ENCODE results near the gene TMEM82.

Gene TMEM82

DNA sequence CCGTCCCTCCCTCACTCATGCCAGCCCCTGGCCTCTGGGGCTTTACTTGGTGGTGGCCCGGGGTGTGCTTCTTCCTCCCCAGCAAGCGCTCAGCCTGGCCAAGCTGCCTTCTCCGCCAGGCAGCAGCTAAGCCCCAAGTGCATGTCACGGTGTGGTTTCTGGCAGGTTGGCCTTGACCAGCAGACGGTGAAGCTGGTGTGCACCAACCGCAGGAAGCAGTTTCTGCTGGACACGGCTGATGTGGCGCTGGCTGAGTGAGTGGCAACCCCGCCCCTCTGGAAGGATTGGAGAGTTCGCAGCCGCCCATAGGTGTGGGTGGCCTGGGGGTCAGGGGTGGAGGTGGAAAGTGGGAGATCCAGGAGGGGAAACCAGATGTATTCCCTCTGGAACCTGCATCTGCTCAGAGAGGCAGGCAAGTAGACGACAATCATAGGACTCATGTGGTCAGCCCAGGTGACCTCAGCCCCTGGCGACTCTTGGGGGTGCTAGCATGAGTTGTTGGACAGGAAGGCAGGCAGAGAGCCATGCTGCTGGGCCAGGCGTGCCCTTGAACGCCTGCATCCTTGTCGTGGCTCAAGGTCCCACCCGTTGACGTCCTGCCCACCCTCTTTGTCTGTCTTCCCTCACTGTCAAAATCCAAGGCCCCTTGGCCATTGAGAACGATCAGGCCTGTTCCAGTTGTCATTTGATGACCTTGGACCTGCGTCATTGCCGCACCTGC is 13.2 kb upstream of the TMEM82 start:
- no peaks in the 10 kb centered on the region for H3K36me3 ChIP-seq (replicated peaks; ENCODE audit: low read depth, low read length)
- H3K4me2 ChIP-seq (ENCODE audit: low read length), result no peak overlapping the region
- H2AFZ ChIP-seq (ENCODE audit: low read depth, low read length), result no peak overlapping the region
- no peaks in the 10 kb centered on the region for H4K20me1 ChIP-seq (ENCODE audit: insufficient read depth, low read length)
- H3K27ac ChIP-seq (ENCODE audit: low read length), result no peak overlapping the region
- TF ChIP-seq, protein P1, sequence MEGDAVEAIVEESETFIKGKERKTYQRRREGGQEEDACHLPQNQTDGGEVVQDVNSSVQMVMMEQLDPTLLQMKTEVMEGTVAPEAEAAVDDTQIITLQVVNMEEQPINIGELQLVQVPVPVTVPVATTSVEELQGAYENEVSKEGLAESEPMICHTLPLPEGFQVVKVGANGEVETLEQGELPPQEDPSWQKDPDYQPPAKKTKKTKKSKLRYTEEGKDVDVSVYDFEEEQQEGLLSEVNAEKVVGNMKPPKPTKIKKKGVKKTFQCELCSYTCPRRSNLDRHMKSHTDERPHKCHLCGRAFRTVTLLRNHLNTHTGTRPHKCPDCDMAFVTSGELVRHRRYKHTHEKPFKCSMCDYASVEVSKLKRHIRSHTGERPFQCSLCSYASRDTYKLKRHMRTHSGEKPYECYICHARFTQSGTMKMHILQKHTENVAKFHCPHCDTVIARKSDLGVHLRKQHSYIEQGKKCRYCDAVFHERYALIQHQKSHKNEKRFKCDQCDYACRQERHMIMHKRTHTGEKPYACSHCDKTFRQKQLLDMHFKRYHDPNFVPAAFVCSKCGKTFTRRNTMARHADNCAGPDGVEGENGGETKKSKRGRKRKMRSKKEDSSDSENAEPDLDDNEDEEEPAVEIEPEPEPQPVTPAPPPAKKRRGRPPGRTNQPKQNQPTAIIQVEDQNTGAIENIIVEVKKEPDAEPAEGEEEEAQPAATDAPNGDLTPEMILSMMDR (IDR thresholded peaks at IDR 0.05; ENCODE audit: low read depth, low read length), result no peak
- TF ChIP-seq EZH2phosphoT487 (IDR thresholded peaks at IDR 0.05; ENCODE audit: low read depth), result no peak
- H3K9ac ChIP-seq (ENCODE audit: low read length), result no peak overlapping the region
- H3K4me3 ChIP-seq (ENCODE audit: low read length), result no peak overlapping the region
- H3K4me1 ChIP-seq (ENCODE audit: low read length), result no peaks in the 10 kb centered on the region
- H3K27me3 ChIP-seq (ENCODE audit: low read depth, low read length), result no peaks in the 10 kb centered on the region
- H3K79me2 ChIP-seq (ENCODE audit: low read length), result no peaks in the 10 kb centered on the region
- H3K9me3 ChIP-seq (ENCODE audit: insufficient read depth, low read length), result no peaks in the 10 kb centered on the region

- Histone ChIP-seq H4K20me1 (ENCODE audit: insufficient read depth, low read length) (no peaks in the 10 kb centered on the region), H3K36me3 (replicated peaks; ENCODE audit: low read depth, low read length) (no peaks in the 10 kb centered on the region), H3K79me2 (ENCODE audit: low read length) (no peaks in the 10 kb centered on the region)
Observed at GRCh38 chr1:15730423-15730822, 11.9 kb upstream of the TMEM82 start.

DNA sequence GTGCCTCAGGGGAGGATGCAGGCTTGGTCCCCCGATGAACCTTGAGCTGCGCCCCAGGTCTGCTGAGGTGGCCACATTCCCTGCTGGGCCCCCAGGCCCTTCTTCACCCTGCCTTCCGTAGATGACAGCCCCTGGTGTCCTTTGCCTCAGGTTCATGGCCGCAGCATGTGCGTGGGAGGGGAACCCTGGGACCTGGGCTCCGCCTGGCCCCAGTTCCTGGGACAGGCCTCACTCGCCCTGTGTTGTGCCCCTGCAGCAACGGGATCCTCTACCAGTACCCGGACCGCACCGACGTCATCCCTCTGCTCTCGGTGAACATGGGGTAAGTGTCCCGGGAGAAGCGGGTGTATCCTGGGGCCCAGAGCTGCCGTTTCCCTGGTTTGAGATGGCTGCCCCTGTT is 11.4 kb upstream of the TMEM82 start:
- Histone ChIP-seq H3K27ac (ENCODE audit: low read length) (no peak overlapping the region), H3K36me3 (replicated peaks; ENCODE audit: low read depth, low read length) (no peaks in the 10 kb centered on the region), H2AFZ (ENCODE audit: low read depth, low read length) (no peak overlapping the region), H3K9ac (ENCODE audit: low read length) (no peak overlapping the region), H3K9me3 (ENCODE audit: insufficient read depth, low read length) (no peaks in the 10 kb centered on the region), H3K27me3 (ENCODE audit: low read depth, low read length) (no peaks in the 10 kb centered on the region), H3K4me2 (ENCODE audit: low read length) (no peak overlapping the region), H3K4me1 (ENCODE audit: low read length) (no peaks in the 10 kb centered on the region), H3K4me3 (ENCODE audit: low read length) (no peak overlapping the region), H3K79me2 (ENCODE audit: low read length) (no peaks in the 10 kb centered on the region), H4K20me1 (ENCODE audit: insufficient read depth, low read length) (no peaks in the 10 kb centered on the region)
- TF ChIP-seq, protein P1 (IDR thresholded peaks at IDR 0.05; ENCODE audit: low read depth, low read length), result no peak
- no peak for TF ChIP-seq EZH2phosphoT487 (IDR thresholded peaks at IDR 0.05; ENCODE audit: low read depth)

More at GRCh38 chr1:15730423-15730822, 11.9 kb upstream of the TMEM82 start:
- H3K9ac ChIP-seq (ENCODE audit: low read length), result no peak overlapping the region
- no peaks in the 10 kb centered on the region for H3K4me1 ChIP-seq (ENCODE audit: low read length)
- H3K4me2 ChIP-seq (ENCODE audit: low read length), result no peak overlapping the region
- H3K27me3 ChIP-seq (ENCODE audit: low read depth, low read length), result no peaks in the 10 kb centered on the region
- no peaks in the 10 kb centered on the region for H3K9me3 ChIP-seq (ENCODE audit: insufficient read depth, low read length)
- no peak overlapping the region for H2AFZ ChIP-seq (ENCODE audit: low read depth, low read length)
- H3K27ac ChIP-seq (ENCODE audit: low read length), result no peak overlapping the region
- TF ChIP-seq EZH2phosphoT487 (IDR thresholded peaks at IDR 0.05; ENCODE audit: low read depth), result no peak
- TF ChIP-seq, protein P1 (IDR thresholded peaks at IDR 0.05; ENCODE audit: low read depth, low read length), result no peak
- no peak overlapping the region for H3K4me3 ChIP-seq (ENCODE audit: low read length)

DNA sequence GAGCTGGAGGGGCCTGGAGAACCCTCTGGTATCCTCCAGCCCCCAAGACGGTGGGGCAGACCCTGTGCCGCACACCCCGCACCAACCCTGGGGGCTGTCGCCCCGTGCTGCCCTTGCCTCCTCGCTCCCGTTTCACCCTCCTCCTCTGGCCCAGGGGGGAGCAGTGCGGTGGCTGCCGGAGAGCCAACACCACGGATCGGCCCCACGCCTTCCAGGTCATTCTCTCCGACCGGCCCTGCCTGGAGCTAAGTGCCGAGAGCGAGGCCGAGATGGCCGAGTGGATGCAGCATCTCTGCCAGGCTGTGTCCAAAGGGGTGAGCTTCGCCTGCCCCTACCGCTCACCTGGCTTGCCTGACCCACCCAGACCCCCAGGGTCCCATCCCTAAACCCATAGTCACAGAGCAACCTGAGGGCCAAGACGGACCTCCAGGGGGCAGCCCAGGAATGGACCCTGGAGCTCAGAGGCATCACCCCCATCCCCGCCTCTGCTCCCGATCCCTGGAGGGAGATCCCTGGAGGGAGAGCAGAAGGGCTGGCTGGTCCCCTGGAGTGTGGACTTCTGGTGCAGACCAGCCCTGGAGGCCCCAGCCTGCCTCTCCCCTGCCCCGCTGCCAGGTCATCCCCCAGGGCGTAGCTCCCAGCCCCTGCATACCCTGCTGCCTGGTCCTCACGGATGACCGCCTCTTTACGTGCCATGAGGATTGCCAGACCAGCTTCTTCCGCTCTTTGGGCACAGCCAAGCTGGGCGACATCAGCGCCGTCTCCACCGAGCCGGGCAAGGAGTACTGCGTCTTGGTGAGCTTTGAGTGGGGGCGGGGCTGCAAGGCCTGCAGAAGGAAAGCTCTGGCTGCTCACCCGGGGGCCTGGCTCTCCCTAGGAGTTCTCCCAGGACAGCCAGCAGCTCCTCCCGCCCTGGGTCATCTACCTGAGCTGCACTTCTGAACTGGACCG is 10.3 kb upstream of the TMEM82 start:
- H2AFZ ChIP-seq (ENCODE audit: low read depth, low read length), result no peak overlapping the region
- no peak for TF ChIP-seq EZH2phosphoT487 (IDR thresholded peaks at IDR 0.05; ENCODE audit: low read depth)
- TF ChIP-seq, protein P1 (IDR thresholded peaks at IDR 0.05; ENCODE audit: low read depth, low read length), result no peak
- no peaks in the 10 kb centered on the region for H3K36me3 ChIP-seq (replicated peaks; ENCODE audit: low read depth, low read length)
- H3K4me3 ChIP-seq (ENCODE audit: low read length), result no peak overlapping the region
- no peaks in the 10 kb centered on the region for H3K4me1 ChIP-seq (ENCODE audit: low read length)
- H3K27me3 ChIP-seq (ENCODE audit: low read depth, low read length), result no peaks in the 10 kb centered on the region
- no peak overlapping the region for H3K4me2 ChIP-seq (ENCODE audit: low read length)
- H3K27ac ChIP-seq (ENCODE audit: low read length), result no peak overlapping the region
- H3K9me3 ChIP-seq (ENCODE audit: insufficient read depth, low read length), result no peaks in the 10 kb centered on the region
- no peaks in the 10 kb centered on the region for H4K20me1 ChIP-seq (ENCODE audit: insufficient read depth, low read length)
- no peaks in the 10 kb centered on the region for H3K79me2 ChIP-seq (ENCODE audit: low read length)
- H3K9ac ChIP-seq (ENCODE audit: low read length), result no peak overlapping the region
